GM21723 (cell line): ENCODE measurements around the gene SLMAP.

Source experiments
- ATAC-seq: cut with Tn5 transposase; IDR thresholded peaks from one replicate; pipeline ENCODE4 v1.9.1; 2021; ENCODE audit warnings: mild to moderate bottlenecking, moderate library complexity; ENCODE audit not compliant: unreplicated experiment

The SLMAP gene

DNA sequence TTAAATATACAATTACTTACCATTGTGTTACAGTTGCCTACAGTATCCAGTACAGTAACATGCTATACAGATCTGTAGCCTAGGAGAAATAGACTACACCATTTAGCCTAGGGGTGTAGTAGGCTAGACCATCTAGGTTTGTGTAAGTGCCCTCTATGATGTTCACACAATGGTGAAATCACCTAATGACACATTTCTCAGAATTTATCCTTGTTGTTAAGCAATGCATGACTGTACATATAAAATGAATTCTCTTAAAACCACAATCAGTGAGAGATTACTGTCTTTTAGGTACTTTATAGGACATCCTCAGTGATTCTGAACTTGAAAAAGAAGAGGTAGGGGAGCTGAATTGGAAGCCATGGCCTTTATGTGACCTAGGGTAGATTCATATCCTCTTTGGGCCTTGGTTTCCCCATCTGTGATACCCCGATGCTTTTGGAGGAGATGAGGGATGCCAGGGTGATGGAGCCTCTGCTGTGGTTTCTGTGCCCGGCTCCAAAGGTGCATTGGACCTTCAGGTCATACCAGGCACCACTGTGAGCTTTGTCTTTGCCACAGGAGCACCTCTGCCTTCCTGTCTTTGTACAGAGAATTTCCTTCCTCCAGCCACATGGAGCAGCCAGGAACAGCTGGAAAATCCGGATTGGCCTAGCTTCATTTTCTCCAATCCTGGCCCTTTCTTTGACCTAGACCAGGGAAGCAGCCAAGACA is 200.2 kb downstream of the SLMAP start:
- ATAC-seq = no peak

- no peak for ATAC-seq
Measured at GRCh38 chr3:57956833-57957174, 200.7 kb downstream of the SLMAP start.

GRCh38 chr3:57957824-57958223 is 201.7 kb downstream of the SLMAP start:
- ATAC-seq = no peak

DNA sequence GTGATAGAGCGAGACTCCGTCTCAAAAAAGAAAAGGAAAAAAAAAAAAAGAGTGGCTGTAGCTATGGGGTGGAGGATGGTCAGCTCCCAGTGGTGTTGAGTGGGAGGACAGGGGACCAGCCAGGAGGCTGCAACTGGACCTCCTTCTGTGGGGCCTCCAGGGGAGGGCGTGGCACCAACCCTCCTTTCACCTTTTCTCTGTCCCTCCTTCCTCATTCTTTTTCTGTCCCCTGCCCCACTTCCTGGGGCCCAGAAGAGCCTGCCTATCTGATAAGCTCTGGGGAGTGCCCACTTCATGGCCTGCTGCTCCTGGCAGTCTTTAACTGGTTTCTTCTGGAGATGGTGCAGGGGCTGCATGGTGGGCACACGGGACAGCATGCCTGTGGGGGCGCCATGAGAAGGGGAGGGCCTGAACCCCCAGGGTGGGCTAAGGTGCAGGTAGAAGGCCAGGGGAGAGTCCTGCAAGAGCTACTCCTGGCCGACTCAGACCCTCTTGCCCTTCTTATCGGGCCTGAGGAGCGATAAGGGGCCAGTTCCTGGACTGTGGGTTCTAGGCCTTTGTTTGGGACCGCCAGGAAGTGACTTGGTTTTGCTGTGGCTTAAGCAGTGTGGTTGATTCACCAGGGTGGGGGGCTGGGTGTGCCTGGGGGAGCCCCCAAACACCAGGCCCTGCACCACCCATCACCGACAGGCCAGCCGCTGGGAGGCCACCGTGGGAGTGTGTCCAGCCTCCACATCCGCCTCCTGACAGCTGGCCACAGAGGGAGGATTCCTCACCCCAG is 202.7 kb downstream of the SLMAP start:
- no peak for ATAC-seq

GRCh38 chr3:57959423-57960173 is 203.5 kb downstream of the SLMAP start:
- ATAC-seq = no peak

DNA sequence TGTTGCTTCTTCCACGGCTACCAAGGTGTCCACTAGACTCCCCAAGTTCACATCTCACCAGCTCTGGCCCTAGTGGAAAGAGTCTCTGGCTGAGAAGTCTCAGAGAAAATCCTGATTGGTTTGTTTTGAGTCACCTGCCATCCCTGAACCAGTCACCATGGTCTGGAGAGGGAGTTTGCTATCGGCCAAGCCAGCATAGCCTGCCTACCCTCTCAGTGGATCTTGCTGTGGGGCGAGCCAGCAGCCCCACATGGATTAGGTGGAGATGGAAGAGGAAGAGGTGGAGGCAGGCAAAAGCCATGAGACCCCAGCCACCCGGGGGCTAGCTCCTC is 204.0 kb downstream of the SLMAP start:
- no peak for ATAC-seq

DNA sequence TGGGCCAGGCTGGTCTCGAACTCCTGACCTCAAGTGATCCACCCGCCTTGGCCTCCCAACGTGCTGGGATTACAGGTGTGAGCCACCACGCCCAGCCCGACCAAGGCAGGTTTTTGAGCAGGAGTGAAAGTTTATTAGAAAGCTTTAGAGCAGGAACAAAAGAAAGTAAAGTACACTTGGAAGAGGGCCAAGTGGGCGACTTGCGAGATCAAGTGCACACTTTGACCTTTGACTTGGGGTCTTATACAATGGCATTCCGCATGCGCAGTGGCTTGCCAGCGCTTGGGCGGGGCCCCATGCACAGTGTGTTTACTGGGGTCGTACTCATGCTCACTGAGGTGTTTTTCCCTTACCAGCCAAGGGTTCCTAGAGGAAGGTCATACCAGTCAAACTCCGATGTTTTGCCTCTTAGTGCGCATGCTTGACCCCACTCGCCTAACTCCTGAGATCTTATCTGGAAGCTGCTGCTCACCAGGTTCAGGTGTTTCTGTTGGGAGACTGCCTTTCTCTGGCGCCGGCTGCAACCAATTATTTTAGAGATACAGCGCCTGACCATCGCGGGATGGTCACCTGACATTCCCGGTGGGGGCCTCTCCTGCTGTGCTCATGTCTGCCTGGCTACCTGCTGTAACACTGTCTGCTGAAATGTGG is 205.2 kb downstream of the SLMAP start:
- no peak for ATAC-seq

- ATAC-seq = no peak
Measured at GRCh38 chr3:57961828-57962447, 205.8 kb downstream of the SLMAP start.

DNA sequence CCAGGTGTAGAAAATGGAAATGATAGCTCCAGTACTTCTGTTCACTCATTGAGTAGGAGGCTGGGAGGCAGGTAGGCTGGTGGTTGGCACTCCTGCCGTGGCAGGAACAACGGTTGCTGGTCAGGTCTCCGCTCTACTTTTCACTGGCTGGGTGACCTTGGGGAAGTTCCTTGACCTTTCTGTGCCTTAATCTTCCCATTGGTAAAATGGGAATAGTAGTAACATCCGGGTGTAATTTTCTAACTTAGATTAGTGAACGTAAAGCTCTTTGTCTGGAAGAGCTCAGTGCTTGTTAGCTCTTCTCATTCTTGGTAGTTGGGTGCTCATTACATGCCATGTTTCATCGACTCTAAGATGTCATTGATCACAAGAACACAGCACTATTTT is 206.3 kb downstream of the SLMAP start:
- ATAC-seq = no peak

DNA sequence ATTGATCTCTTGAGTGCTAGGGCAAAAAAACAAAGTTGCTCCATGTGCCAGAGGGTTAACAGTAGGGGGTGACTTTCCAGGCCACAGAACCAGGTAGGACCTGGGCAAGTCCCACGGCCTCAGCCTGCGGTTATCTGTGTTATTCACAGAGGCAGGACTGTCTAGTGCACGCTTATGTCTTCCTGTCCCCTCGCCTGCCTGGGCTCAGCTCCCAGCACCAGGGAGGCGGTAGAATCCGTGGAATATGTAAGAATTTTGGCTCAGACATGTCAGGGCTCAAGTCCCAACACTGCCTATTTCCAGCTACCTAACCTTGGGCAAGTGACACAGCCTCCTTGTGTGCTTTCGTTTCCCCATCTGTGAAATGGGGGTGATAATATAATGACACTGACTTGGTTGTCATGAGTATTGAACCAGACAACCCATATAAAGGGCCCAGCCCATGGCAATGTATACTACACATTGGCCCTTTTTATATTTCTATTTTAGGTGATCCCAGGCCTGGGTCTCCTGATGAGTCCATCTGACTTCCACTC is 207.8 kb downstream of the SLMAP start:
- ATAC-seq = no peak

DNA sequence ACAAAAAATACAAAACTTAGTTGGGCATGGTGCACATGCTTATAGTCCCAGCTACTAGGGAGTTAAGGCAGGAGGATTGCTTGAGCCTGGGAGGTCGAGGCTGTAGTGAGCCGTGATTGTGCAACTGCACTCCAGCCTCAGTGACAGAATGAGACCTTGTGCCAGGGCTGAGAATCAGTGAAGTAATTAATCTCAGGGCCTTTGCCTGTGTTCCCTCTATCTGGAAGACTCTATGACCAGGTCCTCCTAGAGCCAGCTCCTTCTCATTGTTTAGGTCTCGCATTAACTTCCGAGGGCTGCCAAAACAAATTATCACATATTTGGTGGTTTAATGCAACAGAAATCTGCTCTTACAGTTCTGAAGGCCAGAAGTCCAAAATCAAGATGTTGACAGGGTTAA is 210.7 kb downstream of the SLMAP start:
- no peak for ATAC-seq

DNA sequence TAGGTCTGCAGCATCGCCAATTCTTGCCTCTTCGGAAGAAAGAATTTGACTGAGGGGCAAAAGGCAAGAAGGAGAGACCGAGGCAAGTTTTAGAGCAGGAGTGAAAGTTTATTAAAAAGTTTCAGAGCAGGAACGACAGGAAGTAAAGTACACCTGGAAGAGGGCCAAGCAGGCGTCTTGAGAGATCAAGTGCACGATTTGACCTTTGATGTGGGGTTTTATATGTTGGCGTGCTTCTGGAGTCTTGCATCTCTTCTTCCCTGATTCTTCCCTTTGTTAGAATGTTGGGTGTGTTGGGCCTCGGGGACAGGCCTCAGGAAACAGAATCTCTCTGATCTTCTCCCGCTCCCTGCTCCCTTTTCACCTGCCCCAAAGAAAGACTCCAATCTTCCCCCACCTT is 211.5 kb downstream of the SLMAP start:
- ATAC-seq = no peak

DNA sequence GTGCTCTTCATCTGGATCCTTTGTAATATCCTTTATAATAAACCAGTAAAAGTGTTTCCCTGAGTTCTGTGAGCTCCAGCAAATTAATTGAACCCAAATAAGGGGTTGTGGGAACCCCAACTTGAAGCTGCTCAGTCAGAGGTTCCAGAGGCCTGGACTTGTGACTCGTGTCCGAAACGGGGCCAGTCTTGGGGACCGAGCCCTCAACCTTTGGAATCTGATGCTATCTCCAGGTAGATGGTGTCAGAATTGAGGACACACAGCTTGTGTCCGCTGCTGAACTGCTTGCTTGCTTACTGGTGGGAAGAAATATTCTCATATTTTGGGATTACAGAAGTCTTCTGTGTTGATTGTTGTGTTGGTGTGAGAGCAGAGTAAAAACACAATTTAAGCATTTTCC is 212.4 kb downstream of the SLMAP start:
- ATAC-seq = no peak

GRCh38 chr3:57971975-57972374 is 215.9 kb downstream of the SLMAP start:
- ATAC-seq = no peak

- no peak for ATAC-seq
Measured at GRCh38 chr3:57972531-57973111, 216.5 kb downstream of the SLMAP start.

GRCh38 chr3:57973715-57974477 is 217.8 kb downstream of the SLMAP start:
- no peak for ATAC-seq

- ATAC-seq = no peak
Measured at GRCh38 chr3:57974796-57975388, 218.8 kb downstream of the SLMAP start.

DNA sequence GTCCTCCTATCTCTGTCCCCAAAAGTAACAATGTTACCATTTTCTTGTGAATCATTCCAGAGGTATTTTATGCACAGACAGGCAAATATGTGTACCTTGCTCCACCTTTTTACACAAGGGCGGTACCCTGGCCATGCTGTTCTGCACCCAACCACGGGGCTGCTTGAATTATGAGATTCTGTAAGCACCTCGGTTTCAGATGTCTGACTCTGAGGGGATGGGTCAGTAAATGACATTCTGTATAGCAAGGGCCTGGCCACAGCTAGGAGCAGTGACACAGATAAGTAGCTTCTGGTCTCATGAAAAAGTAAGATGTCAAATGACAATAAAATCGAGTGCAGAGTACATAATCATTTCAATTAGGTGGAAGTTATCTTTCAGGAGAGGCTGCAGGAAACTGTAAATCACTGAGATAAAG is 221.7 kb downstream of the SLMAP start:
- ATAC-seq = no peak

- ATAC-seq = no peak
Measured at GRCh38 chr3:57978316-57978715, 222.2 kb downstream of the SLMAP start.
